ENCODE data around the gene MRPL16.

GRCh38 chr11:59760771-59761170, 49.8 kb downstream of the MRPL16 start:
- TF ChIP-seq CTCF (IDR thresholded peaks at IDR 0.05; ENCODE audit: insufficient read depth, low read length) (no peak), POLR2AphosphoS5 (IDR thresholded peaks at IDR 0.05; ENCODE audit: low read depth) (no peak)

Data from HL-60 (cell line).